Measurements from ENCODE around the gene CDKN2B.
A peak's percentile ranks its signal among the peaks of the same experiment; 100 is the strongest.

Gene CDKN2B

GRCh38 chr9:21969011-21969940 is 39.8 kb downstream of the CDKN2B start:
- Histone ChIP-seq H2AK5ac (ENCODE audit: low read depth, low read length) (no peak overlapping the region), H2BK15ac (ENCODE audit: low read length) (no peak overlapping the region), H3K36me3 (replicated peaks in 1 of 2; ENCODE audit: control insufficient read depth in 2 of 2, insufficient read depth in 2 of 2, low read length in 2 of 2) (no peaks in the 10 kb centered on the region), H4K91ac (ENCODE audit: low read depth, low read length, poor library complexity) (no peak overlapping the region), H2BK120ac (ENCODE audit: low read depth, low read length) (no peak overlapping the region), H3K4me3 (ENCODE audit: low read length in 2 of 2) (peak overlapping the region in 1 of 2 donors; percentile 18), H3K4me2 (ENCODE audit: insufficient read depth, low read length, poor library complexity, severe bottlenecking) (no peak overlapping the region), H3K9me3 (replicated peaks in 1 of 2; ENCODE audit: control insufficient read depth in 2 of 2, insufficient read depth in 1 of 2, low read depth in 1 of 2, low read length in 2 of 2) (peaks cover 3 to 14% of the 10 kb centered on the region in 2 donors), H3K4me1 (ENCODE audit: control insufficient read depth in 2 of 2, insufficient read depth in 1 of 2, low read depth in 1 of 2, low read length in 2 of 2) (peaks cover 2 to 9% of the 10 kb centered on the region in 2 donors), H3K79me1 (ENCODE audit: low read depth, low read length) (no peaks in the 10 kb centered on the region), H3K23ac (ENCODE audit: low read depth, low read length, poor library complexity) (no peak overlapping the region), H3K27ac (replicated peaks; ENCODE audit: low read length) (no peak overlapping the region), H3K9ac (ENCODE audit: low read depth, low read length, poor library complexity) (no peak overlapping the region), H3K18ac (ENCODE audit: low read length) (no peak overlapping the region), H3K4ac (ENCODE audit: low read length) (no peak overlapping the region), H2BK5ac (ENCODE audit: low read length) (no peak overlapping the region), H4K8ac (ENCODE audit: low read depth, low read length) (no peak overlapping the region), H2AFZ (ENCODE audit: low read length) (peak overlapping the region; percentile 72), H3K27me3 (ENCODE audit: control insufficient read depth in 3 of 3, insufficient read depth in 3 of 3, low read depth in 1 of 3, low read length in 3 of 3) (peaks cover 51 to 99% (median 85%) of the 10 kb centered on the region in 3 experiments), H2BK12ac (ENCODE audit: low read length) (no peak overlapping the region), H3K14ac (ENCODE audit: low read length) (no peak overlapping the region)
- DNase-seq (ENCODE audit: low spot score) = peak; percentile 31
- 100% methylated on average over 1 of the region's 28 CpGs; no CpG with 5 or more reads in 1 of the 2 donors for WGBS, 2 donors (ENCODE audit: extremely low coverage in 2 of 2, insufficient read length in 2 of 2, insufficient replicate concordance in 1 of 2)

GRCh38 chr9:21968331-21969010 is 40.6 kb downstream of the CDKN2B start:
- no CpG with 5 or more reads among the region's 41 CpGs for WGBS, 2 donors (ENCODE audit: extremely low coverage in 2 of 2, insufficient read length in 2 of 2, insufficient replicate concordance in 1 of 2)
- no peak overlapping the region for H3K4me2 ChIP-seq (ENCODE audit: insufficient read depth, low read length, poor library complexity, severe bottlenecking)
- no peak overlapping the region for H2BK120ac ChIP-seq (ENCODE audit: low read depth, low read length)
- no peak overlapping the region for H3K4ac ChIP-seq (ENCODE audit: low read length)
- H3K27me3 ChIP-seq (ENCODE audit: control insufficient read depth in 3 of 3, insufficient read depth in 3 of 3, low read depth in 1 of 3, low read length in 3 of 3) = peaks cover 48 to 99% (median 82%) of the 10 kb centered on the region in 3 experiments
- H4K8ac ChIP-seq (ENCODE audit: low read depth, low read length) = no peak overlapping the region
- peak; percentile 43 for DNase-seq (ENCODE audit: low spot score)
- H3K14ac ChIP-seq (ENCODE audit: low read length) = no peak overlapping the region
- no peaks in the 10 kb centered on the region for H3K36me3 ChIP-seq (replicated peaks in 1 of 2; ENCODE audit: control insufficient read depth in 2 of 2, insufficient read depth in 2 of 2, low read length in 2 of 2)
- peaks cover 3 to 14% of the 10 kb centered on the region in 2 donors for H3K9me3 ChIP-seq (replicated peaks in 1 of 2; ENCODE audit: control insufficient read depth in 2 of 2, insufficient read depth in 1 of 2, low read depth in 1 of 2, low read length in 2 of 2)
- peak overlapping the region; percentile 72 for H2AFZ ChIP-seq (ENCODE audit: low read length)
- no peak overlapping the region for H3K9ac ChIP-seq (ENCODE audit: low read depth, low read length, poor library complexity)
- H3K18ac ChIP-seq (ENCODE audit: low read length) = peak overlapping the region; percentile 11
- H3K79me1 ChIP-seq (ENCODE audit: low read depth, low read length) = no peaks in the 10 kb centered on the region
- no peak overlapping the region for H3K23ac ChIP-seq (ENCODE audit: low read depth, low read length, poor library complexity)
- H3K27ac ChIP-seq (replicated peaks; ENCODE audit: low read length) = no peak overlapping the region
- no peak overlapping the region for H2BK5ac ChIP-seq (ENCODE audit: low read length)
- no peak overlapping the region for H2AK5ac ChIP-seq (ENCODE audit: low read depth, low read length)
- H3K4me3 ChIP-seq (ENCODE audit: low read length in 2 of 2) = no peak overlapping the region
- H2BK12ac ChIP-seq (ENCODE audit: low read length) = no peak overlapping the region
- H3K4me1 ChIP-seq (ENCODE audit: control insufficient read depth in 2 of 2, insufficient read depth in 1 of 2, low read depth in 1 of 2, low read length in 2 of 2) = peaks cover 2 to 9% of the 10 kb centered on the region in 2 donors
- H2BK15ac ChIP-seq (ENCODE audit: low read length) = no peak overlapping the region
- no peak overlapping the region for H4K91ac ChIP-seq (ENCODE audit: low read depth, low read length, poor library complexity)

- WGBS, 2 donors (ENCODE audit: extremely low coverage in 2 of 2, insufficient read length in 2 of 2, insufficient replicate concordance in 1 of 2) = no CpG with 5 or more reads among the region's 10 CpGs
- H3K18ac ChIP-seq (ENCODE audit: low read length) = no peak overlapping the region
- no peak overlapping the region for H4K91ac ChIP-seq (ENCODE audit: low read depth, low read length, poor library complexity)
- peaks cover 48 to 96% (median 82%) of the 10 kb centered on the region in 3 experiments for H3K27me3 ChIP-seq (ENCODE audit: control insufficient read depth in 3 of 3, insufficient read depth in 3 of 3, low read depth in 1 of 3, low read length in 3 of 3)
- H3K79me1 ChIP-seq (ENCODE audit: low read depth, low read length) = no peaks in the 10 kb centered on the region
- no peak for DNase-seq (ENCODE audit: low spot score)
- no peak overlapping the region for H3K4me3 ChIP-seq (ENCODE audit: low read length in 2 of 2)
- no peak overlapping the region for H2BK12ac ChIP-seq (ENCODE audit: low read length)
- no peak overlapping the region for H3K9ac ChIP-seq (ENCODE audit: low read depth, low read length, poor library complexity)
- H2BK120ac ChIP-seq (ENCODE audit: low read depth, low read length) = no peak overlapping the region
- H2BK15ac ChIP-seq (ENCODE audit: low read length) = no peak overlapping the region
- no peak overlapping the region for H2AFZ ChIP-seq (ENCODE audit: low read length)
- H3K4me2 ChIP-seq (ENCODE audit: insufficient read depth, low read length, poor library complexity, severe bottlenecking) = no peak overlapping the region
- peaks cover 3 to 14% of the 10 kb centered on the region in 2 donors for H3K9me3 ChIP-seq (replicated peaks in 1 of 2; ENCODE audit: control insufficient read depth in 2 of 2, insufficient read depth in 1 of 2, low read depth in 1 of 2, low read length in 2 of 2)
- no peak overlapping the region for H4K8ac ChIP-seq (ENCODE audit: low read depth, low read length)
- no peak overlapping the region for H3K14ac ChIP-seq (ENCODE audit: low read length)
- no peak overlapping the region for H2BK5ac ChIP-seq (ENCODE audit: low read length)
- no peak overlapping the region for H3K27ac ChIP-seq (replicated peaks; ENCODE audit: low read length)
- no peak overlapping the region for H3K4ac ChIP-seq (ENCODE audit: low read length)
- H3K36me3 ChIP-seq (replicated peaks in 1 of 2; ENCODE audit: control insufficient read depth in 2 of 2, insufficient read depth in 2 of 2, low read length in 2 of 2) = no peaks in the 10 kb centered on the region
- no peak overlapping the region for H3K23ac ChIP-seq (ENCODE audit: low read depth, low read length, poor library complexity)
- peaks cover 2 to 9% of the 10 kb centered on the region in 2 donors for H3K4me1 ChIP-seq (ENCODE audit: control insufficient read depth in 2 of 2, insufficient read depth in 1 of 2, low read depth in 1 of 2, low read length in 2 of 2)
- H2AK5ac ChIP-seq (ENCODE audit: low read depth, low read length) = no peak overlapping the region
Observed at GRCh38 chr9:21967702-21968101, 41.4 kb downstream of the CDKN2B start.

GRCh38 chr9:21967169-21967568 is 41.9 kb downstream of the CDKN2B start:
- Histone ChIP-seq H3K18ac (ENCODE audit: low read length) (no peak overlapping the region), H2AK5ac (ENCODE audit: low read depth, low read length) (no peak overlapping the region), H2BK5ac (ENCODE audit: low read length) (no peak overlapping the region), H2BK15ac (ENCODE audit: low read length) (no peak overlapping the region), H3K9me3 (replicated peaks in 1 of 2; ENCODE audit: control insufficient read depth in 2 of 2, insufficient read depth in 1 of 2, low read depth in 1 of 2, low read length in 2 of 2) (peaks cover 3 to 14% of the 10 kb centered on the region in 2 donors), H3K27me3 (ENCODE audit: control insufficient read depth in 3 of 3, insufficient read depth in 3 of 3, low read depth in 1 of 3, low read length in 3 of 3) (peaks cover 48 to 91% (median 77%) of the 10 kb centered on the region in 3 experiments), H3K4ac (ENCODE audit: low read length) (no peak overlapping the region), H3K4me2 (ENCODE audit: insufficient read depth, low read length, poor library complexity, severe bottlenecking) (no peak overlapping the region), H3K4me1 (ENCODE audit: control insufficient read depth in 2 of 2, insufficient read depth in 1 of 2, low read depth in 1 of 2, low read length in 2 of 2) (peaks cover 2 to 9% of the 10 kb centered on the region in 2 donors), H2AFZ (ENCODE audit: low read length) (no peak overlapping the region), H3K27ac (replicated peaks; ENCODE audit: low read length) (no peak overlapping the region), H4K8ac (ENCODE audit: low read depth, low read length) (no peak overlapping the region), H3K23ac (ENCODE audit: low read depth, low read length, poor library complexity) (no peak overlapping the region), H3K36me3 (replicated peaks in 1 of 2; ENCODE audit: control insufficient read depth in 2 of 2, insufficient read depth in 2 of 2, low read length in 2 of 2) (no peaks in the 10 kb centered on the region), H3K79me1 (ENCODE audit: low read depth, low read length) (no peaks in the 10 kb centered on the region), H4K91ac (ENCODE audit: low read depth, low read length, poor library complexity) (no peak overlapping the region), H2BK120ac (ENCODE audit: low read depth, low read length) (no peak overlapping the region), H3K9ac (ENCODE audit: low read depth, low read length, poor library complexity) (no peak overlapping the region), H3K14ac (ENCODE audit: low read length) (no peak overlapping the region), H3K4me3 (ENCODE audit: low read length in 2 of 2) (no peak overlapping the region), H2BK12ac (ENCODE audit: low read length) (no peak overlapping the region)
- DNase-seq (ENCODE audit: low spot score) = no peak
- WGBS, 2 donors (ENCODE audit: extremely low coverage in 2 of 2, insufficient read length in 2 of 2, insufficient replicate concordance in 1 of 2) = no CpG with 5 or more reads among the region's 19 CpGs

Measured in neuronal stem cell (in vitro differentiated cells).